Measurements from ENCODE around the gene WWC2. TPM values are rescaled to one million over a fixed set of nuclear protein-coding genes. Genes with fewer than 3 reads are reported as not detected.

Gene WWC2
- total RNA-seq, 2 experiments from 2014 or later: not detected

GRCh38 chr4:183306811-183307210, 207.8 kb downstream of the WWC2 start:
- no TSS peak for BruUV-seq (replicated peaks)
- TF ChIP-seq EZH2phosphoT487 (IDR thresholded peaks at IDR 0.05; ENCODE audit: borderline replicate concordance, low read depth, low read length): no peak
- TF ChIP-seq CTCF (conservative IDR thresholded peaks at IDR 0.05; ENCODE audit: low read length): no peak
- ChIA-PET POLR2A (interaction anchor here (1.3 kb wide), 1 partner anchor 17 kb away, joined by 6 read pairs; no protein-coding TSS in a partner anchor), CTCF (ENCODE audit: unreplicated experiment) (no interaction called here)
- no peak for DNase-seq (ENCODE audit: low spot score)
- Histone ChIP-seq H3K27ac (ENCODE audit: low read depth, low read length, poor library complexity, severe bottlenecking) (no peak overlapping the region), H2AFZ (ENCODE audit: low read length) (no peak overlapping the region), H3K4me2 (ENCODE audit: low read length) (no peak overlapping the region), H3K9me2 (ENCODE audit: insufficient read depth, low read length) (no peaks in the 10 kb centered on the region), H3K9me3 (ENCODE audit: low read length) (no peaks in the 10 kb centered on the region), H4K20me1 (ENCODE audit: insufficient read depth, low read length) (no peaks in the 10 kb centered on the region), H3K4me1 (ENCODE audit: insufficient read depth, low read length, poor library complexity, severe bottlenecking) (no peaks in the 10 kb centered on the region), H3K36me3 (ENCODE audit: insufficient read depth, low read length) (no peaks in the 10 kb centered on the region), H3K79me2 (ENCODE audit: insufficient read depth, low read depth, low read length) (no peaks in the 10 kb centered on the region), H3K4me3 (ENCODE audit: low read depth, low read length, poor library complexity, severe bottlenecking) (no peak overlapping the region)
- intact Hi-C loops (cut with micrococcal nuclease; ENCODE audit: unreplicated experiment): no loop called here

- intact Hi-C loops (cut with micrococcal nuclease; ENCODE audit: unreplicated experiment): no loop called here
- H3K27ac ChIP-seq (ENCODE audit: low read depth, low read length, poor library complexity, severe bottlenecking): no peak overlapping the region
- no peaks in the 10 kb centered on the region for H3K9me3 ChIP-seq (ENCODE audit: low read length)
- H3K4me1 ChIP-seq (ENCODE audit: insufficient read depth, low read length, poor library complexity, severe bottlenecking): no peaks in the 10 kb centered on the region
- no peak overlapping the region for H2AFZ ChIP-seq (ENCODE audit: low read length)
- H4K20me1 ChIP-seq (ENCODE audit: insufficient read depth, low read length): no peaks in the 10 kb centered on the region
- no peaks in the 10 kb centered on the region for H3K36me3 ChIP-seq (ENCODE audit: insufficient read depth, low read length)
- no peak for DNase-seq (ENCODE audit: low spot score)
- no TSS peak for BruUV-seq (replicated peaks)
- no peaks in the 10 kb centered on the region for H3K79me2 ChIP-seq (ENCODE audit: insufficient read depth, low read depth, low read length)
- H3K9me2 ChIP-seq (ENCODE audit: insufficient read depth, low read length): no peaks in the 10 kb centered on the region
- TF ChIP-seq EZH2phosphoT487 (IDR thresholded peaks at IDR 0.05; ENCODE audit: borderline replicate concordance, low read depth, low read length): no peak
- TF ChIP-seq CTCF (conservative IDR thresholded peaks at IDR 0.05; ENCODE audit: low read length): no peak
- ChIA-PET POLR2A (no interaction called here), CTCF (ENCODE audit: unreplicated experiment) (no interaction called here)
- H3K4me2 ChIP-seq (ENCODE audit: low read length): no peak overlapping the region
- no peak overlapping the region for H3K4me3 ChIP-seq (ENCODE audit: low read depth, low read length, poor library complexity, severe bottlenecking)
Measured at GRCh38 chr4:183312841-183313240, 213.8 kb downstream of the WWC2 start.

GRCh38 chr4:183314336-183314735, 215.3 kb downstream of the WWC2 start:
- DNase-seq (ENCODE audit: low spot score): no peak
- Histone ChIP-seq H3K79me2 (ENCODE audit: insufficient read depth, low read depth, low read length) (no peaks in the 10 kb centered on the region), H2AFZ (ENCODE audit: low read length) (no peak overlapping the region), H4K20me1 (ENCODE audit: insufficient read depth, low read length) (no peaks in the 10 kb centered on the region), H3K36me3 (ENCODE audit: insufficient read depth, low read length) (no peaks in the 10 kb centered on the region), H3K9me3 (ENCODE audit: low read length) (no peaks in the 10 kb centered on the region), H3K4me3 (ENCODE audit: low read depth, low read length, poor library complexity, severe bottlenecking) (no peak overlapping the region), H3K27ac (ENCODE audit: low read depth, low read length, poor library complexity, severe bottlenecking) (no peak overlapping the region), H3K4me2 (ENCODE audit: low read length) (no peak overlapping the region), H3K9me2 (ENCODE audit: insufficient read depth, low read length) (no peaks in the 10 kb centered on the region), H3K4me1 (ENCODE audit: insufficient read depth, low read length, poor library complexity, severe bottlenecking) (no peaks in the 10 kb centered on the region)
- intact Hi-C loops (cut with micrococcal nuclease; ENCODE audit: unreplicated experiment): no loop called here
- ChIA-PET CTCF (ENCODE audit: unreplicated experiment) (no interaction called here), POLR2A (no interaction called here)
- TF ChIP-seq EZH2phosphoT487 (IDR thresholded peaks at IDR 0.05; ENCODE audit: borderline replicate concordance, low read depth, low read length): no peak
- TF ChIP-seq CTCF (conservative IDR thresholded peaks at IDR 0.05; ENCODE audit: low read length): no peak
- BruUV-seq (replicated peaks): no TSS peak
